ENCODE data around the gene ASIP. TPM values are rescaled to one million over a fixed set of nuclear protein-coding genes. Genes with fewer than 3 reads are reported as not detected.

The ASIP gene
- total and polyA plus RNA-seq, 2 experiments from 2014 or later, result not detected

GRCh38 chr20:34232494-34233087 is 8.6 kb upstream of the ASIP start (continued):
- TF ChIP-seq ZNF462 (CRISPR knock-in tag; IDR thresholded peaks at IDR 0.05), result no peak
- TF ChIP-seq ZNF331 (CRISPR knock-in tag; IDR thresholded peaks at IDR 0.05; ENCODE audit: low read depth), result no peak
- TF ChIP-seq CTCF (conservative IDR thresholded peaks at IDR 0.05; ENCODE audit: low read depth in 2 of 2), result no peak
- TF ChIP-seq JUNB (IDR thresholded peaks at IDR 0.05; ENCODE audit: unreplicated experiment), result no peak
- TF ChIP-seq ZNF114 (CRISPR knock-in tag; IDR thresholded peaks at IDR 0.05), result no peak
- no peak for TF ChIP-seq REST (IDR thresholded peaks at IDR 0.05; ENCODE audit: unreplicated experiment)

All from GM23338 (cell line).